Hypothalamus (tissue), 51 donors: ENCODE measurements around the gene CTBP2.
A peak's percentile ranks its signal among the peaks of the same experiment; 100 is the strongest.
"Not testable (repeated sequence)": the region's sequence is repeated elsewhere in the genome, so short reads cannot be mapped to it uniquely, and the experiment has no call there.

ENCODE experiments used
- DNase-seq, 51 donors: peaks; one replicate each; lab custom pipeline; 2025; lab: John Stamatoyannopoulos, UW

CTBP2 gene

GRCh38 chr10:124993736-124994451, 166.5 kb downstream of the CTBP2 start:
- DNase-seq: no peak

GRCh38 chr10:124993345-124993708, 167.0 kb downstream of the CTBP2 start:
- DNase-seq: no peak

DNA sequence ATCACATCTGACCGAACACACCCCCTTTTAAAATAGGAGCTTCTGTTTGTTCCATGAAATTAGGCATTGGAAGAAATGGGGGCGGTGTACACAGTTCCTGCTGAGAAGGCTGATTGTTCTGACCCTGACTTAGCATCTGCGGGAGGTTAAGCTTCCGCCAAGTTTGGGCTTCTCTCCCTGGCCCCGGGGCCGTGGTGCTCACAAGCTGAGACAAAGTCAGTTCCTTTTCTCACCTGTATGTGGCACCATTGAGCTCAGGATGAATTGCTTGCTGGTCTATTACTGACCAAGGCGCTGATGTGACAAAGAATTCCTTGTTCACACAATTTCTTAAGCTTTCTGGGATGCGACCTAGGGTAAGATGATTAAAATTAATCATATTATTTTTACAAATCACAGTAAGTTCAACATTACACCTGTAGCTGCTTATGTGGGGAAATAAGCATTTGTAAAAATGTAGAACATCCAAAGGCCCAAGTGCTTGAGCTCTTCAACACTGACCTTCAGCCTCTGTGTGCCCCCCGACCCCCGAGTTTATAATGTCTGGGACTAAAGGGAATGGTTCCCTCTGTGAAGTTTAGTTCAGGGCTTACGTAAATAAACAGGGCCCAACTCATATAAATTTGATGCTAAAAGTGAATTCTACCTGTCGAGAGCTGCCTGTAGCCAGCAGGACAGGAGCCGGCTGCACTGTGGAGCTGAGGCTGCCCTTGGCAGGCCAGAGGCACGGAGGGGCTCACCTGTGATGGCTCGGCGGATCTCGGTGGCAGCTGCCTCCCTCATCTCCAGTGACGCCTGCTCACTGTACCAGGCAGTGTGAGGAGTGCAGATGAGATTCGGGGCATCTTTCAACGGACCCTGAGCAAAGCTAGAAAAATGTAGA, 167.7 kb downstream of the CTBP2 start:
- peak in 36 of 51 donors; percentile 17 to 87 (median 64) for DNase-seq

- no peak for DNase-seq
These were observed 168.5 kb downstream of the CTBP2 start for GRCh38 chr10:124991835-124992234.

DNA sequence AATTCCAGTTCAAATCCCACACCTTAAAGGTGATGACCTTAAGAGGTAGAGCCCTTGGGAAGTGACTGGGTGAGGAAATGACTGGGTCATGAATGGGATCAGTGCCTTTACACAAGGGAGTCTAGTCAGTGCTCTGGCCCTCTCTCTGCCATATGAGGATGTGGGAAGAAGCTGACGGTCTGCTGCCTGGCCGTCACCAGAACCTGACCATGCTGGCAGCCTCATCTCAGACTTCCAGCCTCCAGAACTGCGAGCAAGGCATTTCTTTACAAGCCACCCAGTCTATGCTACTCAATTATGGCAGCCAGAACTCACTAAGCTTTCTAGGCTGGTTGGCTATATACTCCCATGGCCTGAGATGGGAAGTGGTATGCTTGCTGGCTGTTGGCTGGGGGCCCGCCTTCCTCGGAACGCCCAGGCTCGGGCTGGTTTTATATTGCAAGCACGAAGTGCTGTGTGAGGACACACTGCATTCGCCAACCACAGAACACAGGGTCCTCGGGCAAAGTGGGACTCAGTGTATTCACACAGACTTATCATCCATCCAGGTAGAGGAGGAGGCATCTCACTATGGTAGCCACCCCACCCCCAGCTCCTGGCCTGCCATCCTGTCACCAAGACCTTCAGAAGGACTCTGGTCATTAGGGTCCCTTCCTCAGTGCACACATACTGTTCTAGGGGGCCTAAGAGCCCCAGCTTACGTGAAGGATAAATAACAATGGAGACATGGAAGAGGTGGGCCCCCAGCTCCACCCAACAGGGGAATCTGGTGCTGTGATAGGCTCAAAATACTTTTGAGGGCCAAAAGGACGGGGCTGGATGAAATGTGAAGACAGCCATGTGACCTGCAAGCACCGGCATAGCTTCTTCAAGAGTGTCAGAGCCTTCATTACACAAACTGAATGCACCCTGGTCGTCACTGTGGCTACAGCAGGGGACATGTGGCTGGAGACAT, 169.4 kb downstream of the CTBP2 start:
- no peak for DNase-seq

- DNase-seq: no peak
These were observed 170.8 kb downstream of the CTBP2 start for GRCh38 chr10:124989526-124989925.

GRCh38 chr10:124988753-124989152, 171.6 kb downstream of the CTBP2 start:
- DNase-seq: not testable (repeated sequence)

DNA sequence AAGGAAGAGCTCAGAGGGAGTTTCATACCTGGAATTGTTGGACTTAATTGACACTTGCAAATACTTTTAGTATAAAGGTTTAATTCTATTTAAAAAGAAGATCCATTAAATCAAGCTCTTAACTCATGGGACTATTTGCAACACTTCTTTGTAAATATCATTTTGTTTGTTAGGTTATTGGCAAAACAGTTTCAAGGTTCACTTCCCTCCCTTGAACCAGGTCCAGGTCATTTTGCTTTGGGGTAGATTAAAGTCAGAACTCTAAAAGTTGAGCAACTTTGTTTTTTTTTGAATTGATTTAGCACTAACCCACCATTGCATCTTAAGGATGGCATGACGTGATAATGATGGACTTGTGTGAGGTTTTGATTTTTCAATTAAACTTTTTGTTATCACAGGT, 172.6 kb downstream of the CTBP2 start:
- no peak for DNase-seq

- no peak for DNase-seq
These were observed 175.2 kb downstream of the CTBP2 start for GRCh38 chr10:124985162-124985561.

- DNase-seq: no peak
These were observed 176.0 kb downstream of the CTBP2 start for GRCh38 chr10:124984376-124984775.

GRCh38 chr10:124983321-124983720, 177.0 kb downstream of the CTBP2 start:
- DNase-seq: no peak

- DNase-seq: peak in 1 of 51 donors; percentile 35
These were observed 182.0 kb downstream of the CTBP2 start for GRCh38 chr10:124978376-124978725.

- DNase-seq: peak in 3 of 51 donors; percentile 9 to 35 (median 15)
These were observed 182.6 kb downstream of the CTBP2 start for GRCh38 chr10:124977648-124978375.

DNA sequence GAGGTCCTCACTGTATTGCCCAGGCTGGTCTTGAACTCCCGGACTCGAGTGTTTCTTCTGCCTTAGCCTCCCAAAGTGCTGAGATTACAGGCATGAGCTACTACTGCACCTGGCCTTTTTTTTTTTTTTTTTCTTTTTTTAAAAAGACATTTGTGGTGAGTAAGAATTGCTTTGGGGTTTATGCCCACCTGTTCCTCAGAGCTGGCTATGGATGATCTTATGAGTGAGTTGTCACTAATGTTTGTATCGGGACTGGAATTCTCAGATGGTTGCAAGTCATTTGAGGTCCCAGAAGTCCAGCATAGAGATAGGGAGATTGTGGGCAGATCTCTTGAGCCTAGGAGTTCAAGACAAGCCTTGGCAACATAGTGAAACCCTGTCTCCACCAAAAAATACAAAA, 183.2 kb downstream of the CTBP2 start:
- DNase-seq: no peak

GRCh38 chr10:124975977-124976514, 184.3 kb downstream of the CTBP2 start:
- DNase-seq: peak in 3 of 51 donors; percentile 5 to 26 (median 6)

DNA sequence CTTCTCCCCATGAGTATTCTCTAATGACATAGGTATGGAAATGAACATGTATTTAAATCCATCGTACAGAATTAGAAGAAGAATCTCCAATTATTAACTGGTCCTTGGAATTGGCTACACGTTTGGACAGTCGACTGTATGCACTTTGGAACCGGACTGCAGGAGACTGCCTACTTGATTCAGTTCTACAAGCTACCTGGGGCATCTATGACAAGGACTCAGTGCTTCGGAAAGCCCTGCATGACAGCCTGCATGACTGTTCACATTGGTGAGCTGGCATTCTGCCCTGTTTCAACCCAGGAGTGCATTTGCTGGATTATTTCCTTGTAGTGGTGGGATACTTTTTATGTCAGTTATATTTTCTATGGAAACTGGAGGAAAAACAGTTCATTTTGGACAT, 186.2 kb downstream of the CTBP2 start:
- no peak for DNase-seq

- DNase-seq: no peak
These were observed 187.7 kb downstream of the CTBP2 start for GRCh38 chr10:124972637-124973036.

- peak in 1 of 51 donors; percentile 7 for DNase-seq
These were observed 189.1 kb downstream of the CTBP2 start for GRCh38 chr10:124971276-124971675.

DNA sequence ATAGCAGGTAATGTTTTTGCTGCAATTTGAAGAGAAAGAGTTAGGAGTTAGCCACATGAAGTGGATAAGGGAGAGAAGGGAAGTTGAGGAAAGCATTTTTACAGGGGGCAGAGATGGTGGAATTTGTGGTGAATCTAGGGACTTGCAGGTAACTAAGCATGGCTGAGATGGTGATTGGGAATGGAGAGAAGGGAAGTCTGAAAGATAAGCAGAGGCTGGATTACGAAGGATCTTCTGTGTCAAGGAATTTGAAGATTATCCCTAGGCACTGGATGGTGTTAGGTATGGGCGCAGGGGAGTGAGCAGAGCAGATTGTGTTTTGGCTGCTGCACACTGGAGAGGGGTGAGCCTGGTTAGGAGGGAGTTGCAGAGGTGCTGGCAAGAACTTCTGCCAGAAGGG, 193.1 kb downstream of the CTBP2 start:
- DNase-seq: no peak

DNA sequence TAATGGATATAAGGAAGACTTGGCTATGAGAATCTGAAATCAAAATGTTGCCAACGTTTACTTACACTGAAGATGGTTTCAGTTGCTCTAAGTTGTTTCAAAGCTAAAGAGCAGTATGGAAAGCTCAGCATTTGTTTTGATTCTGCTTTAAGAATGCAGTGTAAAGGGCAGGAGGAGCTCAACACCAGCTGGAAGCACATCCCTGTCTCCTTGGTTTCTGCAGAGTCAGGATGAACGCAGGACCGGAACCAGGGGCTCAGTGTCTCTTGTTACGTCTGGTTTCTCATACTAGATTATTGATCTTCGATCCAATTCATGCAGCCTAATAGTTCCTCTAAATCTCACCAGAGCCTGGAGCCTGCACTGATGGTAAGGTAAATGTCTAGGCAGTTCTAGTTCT, 194.4 kb downstream of the CTBP2 start:
- no peak for DNase-seq
